ENCODE results near the gene SPATA6L. TPM values are rescaled to one million over a fixed set of nuclear protein-coding genes. Genes with fewer than 3 reads are reported as not detected.
"Not testable (repeated sequence)": the region's sequence is repeated elsewhere in the genome, so short reads cannot be mapped to it uniquely, and the experiment has no call there.

SPATA6L gene
- polyA plus RNA-seq, 3 donors, result 1.1 to 2.7 (median 1.2) TPM

- WGBS, 3 donors, result 57 to 96% (median 95%) methylated on average over 3 of the region's 3 CpGs
- no peak overlapping the region for H3K27ac ChIP-seq (ENCODE audit: low read depth, low read length)
Observed at GRCh38 chr9:4656621-4657020, 9.7 kb downstream of the SPATA6L start.

DNA sequence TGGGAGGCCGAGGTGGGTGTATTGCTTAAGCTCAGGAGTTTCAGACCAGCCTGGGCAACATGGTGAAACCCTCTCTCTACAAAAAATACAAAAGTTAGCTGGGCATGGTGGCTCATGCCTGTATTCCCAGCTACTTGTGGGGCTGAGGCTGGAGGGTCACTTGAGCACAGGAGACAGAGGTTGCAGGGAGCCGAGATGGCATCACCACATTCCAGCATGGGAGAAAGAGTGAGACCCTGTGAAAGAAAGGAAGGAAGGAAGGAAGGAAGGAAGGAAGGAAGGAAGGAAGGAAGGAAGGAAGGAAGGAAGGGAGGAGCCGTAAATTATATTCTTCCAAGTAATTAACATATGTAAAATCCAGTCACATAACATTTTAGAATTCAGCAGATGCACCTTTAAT lies 10.1 kb downstream of the SPATA6L start:
- 77 to 87% (median 86%) methylated on average over 3 of the region's 3 CpGs for WGBS, 3 donors
- not testable (repeated sequence) for H3K27ac ChIP-seq (ENCODE audit: low read depth, low read length)

DNA sequence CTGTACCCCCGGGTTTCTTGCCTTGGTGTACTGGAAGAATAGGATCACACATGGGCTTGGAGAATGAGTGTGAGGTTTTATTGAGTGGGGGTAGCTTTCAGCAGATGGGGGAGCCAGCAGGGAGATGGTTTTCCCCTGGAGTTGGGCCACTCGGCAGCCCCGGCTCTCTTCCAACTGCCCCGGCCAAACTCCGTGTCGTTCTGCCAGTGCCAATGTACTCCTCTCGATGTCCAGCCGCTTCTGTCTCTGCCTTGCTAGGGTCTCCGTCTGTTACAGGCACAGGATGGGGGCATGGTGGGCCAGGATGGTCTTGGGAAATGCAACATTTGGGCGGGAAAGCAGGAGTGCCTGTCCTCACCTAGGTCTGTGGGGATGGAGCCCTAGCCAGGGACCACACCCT lies 11.7 kb downstream of the SPATA6L start:
- H3K27ac ChIP-seq (ENCODE audit: low read depth, low read length), result no peak overlapping the region
- 86 to 95% (median 93%) methylated on average over 10 of the region's 10 CpGs for WGBS, 3 donors

GRCh38 chr9:4654084-4654483 lies 12.2 kb downstream of the SPATA6L start:
- H3K27ac ChIP-seq (ENCODE audit: low read depth, low read length), result no peak overlapping the region
- WGBS, 3 donors, result 87 to 93% (median 87%) methylated on average over 9 of the region's 9 CpGs

DNA sequence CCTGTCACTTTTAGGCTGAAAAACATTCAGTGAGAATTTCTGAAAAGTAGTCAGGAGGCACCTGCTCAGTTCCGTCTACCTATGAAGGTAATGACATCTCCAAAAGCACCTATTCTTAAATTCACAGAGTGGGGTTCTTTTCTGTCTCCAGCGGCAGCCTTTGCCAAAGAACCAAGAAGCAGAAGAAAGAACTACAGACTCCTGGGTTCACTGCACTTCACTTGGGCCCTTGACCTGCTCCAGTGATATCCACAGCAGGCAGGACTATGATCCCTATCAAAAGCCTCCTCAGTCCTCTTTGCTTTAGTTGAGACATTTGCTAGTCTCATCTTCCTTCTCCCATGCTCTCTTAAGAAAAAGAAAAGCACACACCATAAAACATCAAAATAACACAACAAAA lies 23.9 kb downstream of the SPATA6L start:
- whole genome bisulfite sequencing, 3 donors, result 90 to 97% (median 94%) methylated on average over 2 of the region's 2 CpGs
- H3K27ac ChIP-seq (ENCODE audit: low read depth, low read length), result no peak overlapping the region

DNA sequence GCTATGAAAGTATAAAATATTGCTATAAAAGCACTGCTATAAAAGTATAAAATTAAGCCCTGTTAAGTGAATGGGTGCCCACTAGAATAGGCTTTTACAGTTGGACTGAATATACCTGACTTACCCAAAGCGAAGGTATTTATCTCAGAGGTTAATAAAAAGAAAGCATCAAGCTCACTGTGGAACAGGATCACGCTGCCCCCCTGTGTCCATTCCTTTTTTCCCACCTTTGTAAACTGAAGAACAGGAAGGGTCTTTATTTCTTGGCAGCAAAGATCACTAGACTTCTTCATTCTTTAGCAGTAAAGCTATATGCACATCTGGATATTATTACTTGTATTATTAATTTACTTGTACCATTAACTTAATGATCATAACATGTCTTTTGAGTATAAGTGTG lies 26.3 kb downstream of the SPATA6L start:
- WGBS, 3 donors, result 62 to 81% (median 69%) methylated on average over 2 of the region's 2 CpGs
- no peak overlapping the region for H3K27ac ChIP-seq (ENCODE audit: low read depth, low read length)

- 61 to 65% (median 62%) methylated on average over 2 of the region's 2 CpGs for WGBS, 3 donors
- no peak overlapping the region for H3K27ac ChIP-seq (ENCODE audit: low read depth, low read length)
Observed at GRCh38 chr9:4639420-4639819, 26.9 kb downstream of the SPATA6L start.

DNA sequence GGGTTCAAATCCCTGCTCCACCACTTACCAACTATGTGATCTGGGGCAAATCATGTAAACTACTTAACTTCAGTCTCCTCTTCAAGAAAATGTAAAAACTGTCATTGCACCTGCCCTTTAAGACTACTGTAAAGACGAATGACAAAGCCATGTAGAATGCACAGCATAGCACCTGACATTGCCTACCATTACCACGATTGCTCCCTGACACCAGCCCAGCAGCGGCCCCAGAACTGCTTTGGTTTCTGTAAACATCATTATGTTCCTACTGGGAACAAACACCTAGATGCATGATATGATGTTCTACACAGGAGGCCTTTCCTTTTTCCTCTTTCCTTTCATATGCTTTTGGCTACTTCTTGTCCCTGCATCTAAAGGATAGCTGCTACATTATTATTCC lies 27.3 kb downstream of the SPATA6L start:
- WGBS, 3 donors, result 80 to 86% (median 81%) methylated on average over 3 of the region's 3 CpGs
- H3K27ac ChIP-seq (ENCODE audit: low read depth, low read length), result no peak overlapping the region

GRCh38 chr9:4630836-4631235 lies 35.4 kb downstream of the SPATA6L start:
- WGBS, 3 donors, result 45 to 62% (median 48%) methylated on average over 2 of the region's 2 CpGs
- H3K27ac ChIP-seq (ENCODE audit: low read depth, low read length), result no peak overlapping the region

DNA sequence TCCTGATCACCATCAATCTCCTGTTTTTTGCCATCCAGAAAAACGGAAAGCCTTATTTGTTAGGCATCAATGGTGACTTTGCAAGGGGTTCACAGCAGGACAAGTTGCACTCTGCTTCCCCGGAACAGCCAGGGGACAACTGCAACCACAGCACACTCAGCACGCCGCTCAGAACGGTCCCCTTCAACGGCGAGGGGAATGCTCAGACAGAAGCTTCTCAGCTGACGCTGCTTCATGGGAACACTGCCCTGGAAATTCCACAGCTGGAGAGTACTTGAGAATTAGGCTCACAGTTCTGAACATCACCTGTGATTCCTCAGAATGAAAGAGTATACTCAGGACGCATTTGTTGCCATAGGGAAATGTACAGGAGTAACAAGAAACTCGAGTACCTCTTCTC lies 44.3 kb downstream of the SPATA6L start:
- no peak overlapping the region for H3K27ac ChIP-seq (ENCODE audit: low read depth, low read length)
- 81 to 86% (median 81%) methylated on average over 10 of the region's 10 CpGs for WGBS, 3 donors

- 57 to 78% (median 76%) methylated on average over 2 of the region's 2 CpGs for WGBS, 3 donors
- H3K27ac ChIP-seq (ENCODE audit: low read depth, low read length), result no peak overlapping the region
Observed at GRCh38 chr9:4620881-4621555, 45.3 kb downstream of the SPATA6L start.

- 56 to 83% (median 63%) methylated on average over 3 of the region's 3 CpGs for WGBS, 3 donors
- H3K27ac ChIP-seq (ENCODE audit: low read depth, low read length), result no peak overlapping the region
Observed at GRCh38 chr9:4620057-4620765, 46.1 kb downstream of the SPATA6L start.

- 77 to 98% (median 82%) methylated on average over 2 of the region's 2 CpGs for whole genome bisulfite sequencing, 3 donors
- no peak overlapping the region for H3K27ac ChIP-seq (ENCODE audit: low read depth, low read length)
Observed at GRCh38 chr9:4618700-4619099, 47.6 kb downstream of the SPATA6L start.

DNA sequence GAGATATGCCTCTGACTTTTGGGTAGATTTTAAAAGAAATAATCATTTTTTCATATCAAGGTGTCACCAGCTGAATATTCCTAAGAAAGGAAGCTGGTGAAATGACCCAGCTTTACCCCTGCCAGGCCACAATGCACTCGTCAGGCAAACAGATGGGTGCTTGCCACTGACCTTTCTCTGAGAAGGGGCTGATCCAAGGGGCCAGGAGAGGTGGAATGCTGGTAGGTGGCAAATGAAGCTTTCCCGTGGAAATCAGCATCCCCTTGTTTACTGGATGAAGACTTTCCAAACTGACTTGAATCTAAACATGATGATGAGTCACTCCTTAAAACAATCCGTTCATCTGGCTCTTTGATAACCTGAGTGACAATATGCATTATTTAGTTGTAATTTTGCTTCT lies 48.5 kb downstream of the SPATA6L start:
- H3K27ac ChIP-seq (ENCODE audit: low read depth, low read length), result no peak overlapping the region
- 65 to 72% (median 72%) methylated on average over 3 of the region's 3 CpGs for WGBS, 3 donors

GRCh38 chr9:4615778-4616177 lies 50.5 kb downstream of the SPATA6L start:
- H3K27ac ChIP-seq (ENCODE audit: low read depth, low read length), result no peak overlapping the region
- WGBS, 3 donors, result 84 to 93% (median 87%) methylated on average over 5 of the region's 5 CpGs

DNA sequence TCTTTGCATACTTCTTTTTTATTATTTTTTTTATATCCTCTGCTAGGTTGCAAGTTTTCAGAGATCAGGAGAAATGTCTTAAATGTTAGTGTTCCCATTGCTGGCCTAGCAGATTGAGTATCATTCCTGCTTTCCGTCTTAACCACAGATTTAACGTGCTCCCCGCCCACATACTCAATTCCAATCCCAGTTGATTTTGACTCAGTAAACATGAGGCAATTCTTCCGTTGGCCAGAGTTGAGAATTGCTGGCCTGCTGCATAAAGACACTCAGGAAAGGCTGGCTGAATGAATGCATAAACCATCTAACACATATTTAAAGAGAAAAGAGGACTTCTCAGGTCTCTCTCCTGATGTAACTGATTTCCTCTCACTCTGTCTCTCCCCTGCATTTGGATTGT lies 51.0 kb downstream of the SPATA6L start:
- 57 to 70% (median 60%) methylated on average over 4 of the region's 4 CpGs for WGBS, 3 donors
- H3K27ac ChIP-seq (ENCODE audit: low read depth, low read length), result no peak overlapping the region

DNA sequence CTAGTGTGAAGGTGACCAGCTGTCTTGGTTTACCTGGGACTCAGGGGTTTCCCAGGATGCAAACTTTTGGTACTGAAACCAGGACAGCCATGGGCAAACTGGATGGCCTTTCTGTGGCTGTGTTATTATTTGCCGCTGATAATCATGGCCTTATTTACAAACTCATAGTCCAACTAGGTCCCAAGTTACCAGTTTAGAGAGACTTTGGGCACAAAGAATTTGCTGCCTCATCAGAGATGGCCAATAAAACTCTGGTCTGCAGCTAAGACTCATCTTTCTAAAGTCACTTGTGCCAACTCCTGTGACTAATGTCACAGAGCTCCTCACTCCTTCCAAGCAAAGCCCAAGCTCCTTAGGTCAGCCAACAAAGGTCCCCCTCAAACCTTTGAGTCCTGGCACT lies 51.7 kb downstream of the SPATA6L start:
- no peak overlapping the region for H3K27ac ChIP-seq (ENCODE audit: low read depth, low read length)
- 88 to 100% (median 89%) methylated on average over 1 of the region's 1 CpG for WGBS, 3 donors

- not testable (repeated sequence) for H3K27ac ChIP-seq (ENCODE audit: low read depth, low read length)
- WGBS, 3 donors, result 82 to 89% (median 83%) methylated on average over 8 to 11 of the region's 15 CpGs
Observed at GRCh38 chr9:4606033-4606432, 60.2 kb downstream of the SPATA6L start.

GRCh38 chr9:4604678-4605095 lies 61.6 kb downstream of the SPATA6L start:
- no peak overlapping the region for H3K27ac ChIP-seq (ENCODE audit: low read depth, low read length)

- no peak overlapping the region for H3K27ac ChIP-seq (ENCODE audit: low read depth, low read length)
- WGBS, 3 donors, result 78 to 85% (median 79%) methylated on average over 5 of the region's 5 CpGs
Observed at GRCh38 chr9:4603830-4604229, 62.5 kb downstream of the SPATA6L start.

Measured in adipose tissue (tissue), 3 donors.